Subcutaneous adipose tissue (tissue), 4 donors: ENCODE measurements around the gene SLC25A21. TPM values are rescaled to one million over a fixed set of nuclear protein-coding genes. Genes with fewer than 3 reads are reported as not detected.

Source experiments
- total RNA-seq, 4 donors: library from RNA; depleted of rRNA; stranded (reverse); fragments of >200 nt; gene quantifications; one replicate each; pipeline ENCODE4 v1.1.0, GENCODE V29; 2016
- TF ChIP-seq, protein P1 (sequence below): fragments of 450-650 bp; IDR thresholded peaks from one replicate; pipeline ENCODE4 v1.5.1; 2016; ENCODE audit warnings: low read depth, mild to moderate bottlenecking, control low read depth, antibody characterized with exemption, moderate library complexity

Gene SLC25A21
- total RNA-seq, 4 donors from 2014 or later = 0.98 to 1.1 TPM; not detected in 2

GRCh38 chr14:37171678-37172023 is 755 bp downstream of the SLC25A21 start:
- TF ChIP-seq, protein P1, sequence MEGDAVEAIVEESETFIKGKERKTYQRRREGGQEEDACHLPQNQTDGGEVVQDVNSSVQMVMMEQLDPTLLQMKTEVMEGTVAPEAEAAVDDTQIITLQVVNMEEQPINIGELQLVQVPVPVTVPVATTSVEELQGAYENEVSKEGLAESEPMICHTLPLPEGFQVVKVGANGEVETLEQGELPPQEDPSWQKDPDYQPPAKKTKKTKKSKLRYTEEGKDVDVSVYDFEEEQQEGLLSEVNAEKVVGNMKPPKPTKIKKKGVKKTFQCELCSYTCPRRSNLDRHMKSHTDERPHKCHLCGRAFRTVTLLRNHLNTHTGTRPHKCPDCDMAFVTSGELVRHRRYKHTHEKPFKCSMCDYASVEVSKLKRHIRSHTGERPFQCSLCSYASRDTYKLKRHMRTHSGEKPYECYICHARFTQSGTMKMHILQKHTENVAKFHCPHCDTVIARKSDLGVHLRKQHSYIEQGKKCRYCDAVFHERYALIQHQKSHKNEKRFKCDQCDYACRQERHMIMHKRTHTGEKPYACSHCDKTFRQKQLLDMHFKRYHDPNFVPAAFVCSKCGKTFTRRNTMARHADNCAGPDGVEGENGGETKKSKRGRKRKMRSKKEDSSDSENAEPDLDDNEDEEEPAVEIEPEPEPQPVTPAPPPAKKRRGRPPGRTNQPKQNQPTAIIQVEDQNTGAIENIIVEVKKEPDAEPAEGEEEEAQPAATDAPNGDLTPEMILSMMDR = no peak

- TF ChIP-seq, protein P1 = no peak
Measured at GRCh38 chr14:37170993-37171392, 1.4 kb downstream of the SLC25A21 start.

GRCh38 chr14:37170237-37170636 is 2.2 kb downstream of the SLC25A21 start:
- TF ChIP-seq, protein P1 = no peak

GRCh38 chr14:37168721-37169120 is 3.7 kb downstream of the SLC25A21 start:
- TF ChIP-seq, protein P1 = no peak

DNA sequence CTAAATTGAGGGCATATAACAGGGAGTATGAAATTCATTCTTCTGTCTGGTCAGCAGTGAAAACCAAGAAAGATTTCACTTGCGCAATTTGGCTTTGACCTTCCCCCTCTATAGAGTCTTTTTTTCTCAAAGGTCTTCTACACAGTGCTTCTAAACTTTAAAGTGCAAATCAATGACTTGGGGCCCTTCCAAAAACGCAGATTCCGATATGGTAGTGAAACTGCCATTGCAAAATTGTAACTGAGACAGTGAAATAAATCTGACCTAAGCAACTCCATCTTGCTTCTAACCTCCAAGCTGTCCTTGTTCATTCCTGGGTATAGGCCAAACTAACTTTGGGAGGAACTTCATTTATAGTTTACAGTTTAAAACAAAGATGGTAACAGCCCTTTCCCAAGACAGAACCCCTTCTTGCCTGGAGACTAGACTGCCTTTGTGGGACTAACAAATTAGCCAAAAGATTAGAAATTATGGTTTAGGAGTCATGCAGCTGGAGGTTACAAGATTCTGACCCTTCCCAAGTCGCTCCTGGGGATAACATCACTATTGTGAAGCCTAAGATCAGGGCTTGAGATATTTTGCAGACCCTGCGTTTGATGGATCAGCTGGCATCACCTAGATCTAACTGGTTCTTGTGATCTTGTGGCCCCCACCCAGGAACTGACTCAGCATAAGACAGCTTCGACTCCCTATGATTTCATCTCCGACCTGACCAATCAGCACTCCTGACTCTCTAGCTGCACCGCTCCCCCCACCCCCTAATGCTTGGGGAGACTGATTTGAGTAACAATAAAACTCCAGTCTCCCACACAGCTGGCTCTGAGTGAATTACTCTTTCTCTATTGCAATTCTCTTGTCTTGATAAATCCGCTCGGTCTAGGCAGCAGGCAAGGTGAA is 5.0 kb downstream of the SLC25A21 start:
- TF ChIP-seq, protein P1 = no peak

GRCh38 chr14:37165794-37166193 is 6.6 kb downstream of the SLC25A21 start:
- TF ChIP-seq, protein P1 = no peak

DNA sequence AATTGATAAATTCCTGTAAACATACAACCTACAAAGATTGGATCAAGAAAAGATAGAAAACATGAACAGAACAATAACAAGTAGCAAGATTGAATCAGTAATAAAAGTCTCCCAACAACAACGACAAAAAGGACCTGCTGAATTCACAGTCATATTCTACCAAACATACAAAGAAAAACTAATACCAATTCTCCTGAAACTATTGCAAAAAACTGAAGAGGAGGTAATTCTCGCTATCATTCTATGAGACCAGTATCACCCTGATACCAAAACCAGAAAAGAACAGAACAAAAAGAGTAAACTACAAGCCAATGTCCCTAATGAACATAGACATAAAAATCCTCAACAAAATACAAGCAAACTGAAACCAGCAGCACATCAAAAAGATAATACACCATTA is 14.4 kb downstream of the SLC25A21 start:
- TF ChIP-seq, protein P1 = no peak
